HG03439 (cell line): Measurements from ENCODE around the gene FBXL7.

ENCODE experiments used
- ATAC-seq: cut with Tn5 transposase; IDR thresholded peaks from one replicate; pipeline ENCODE4 v1.9.1; 2021; ENCODE audit warnings: mild to moderate bottlenecking, moderate library complexity; ENCODE audit not compliant: unreplicated experiment

Gene FBXL7

GRCh38 chr5:15610216-15610615 lies 110.2 kb downstream of the FBXL7 start:
- ATAC-seq: no peak

DNA sequence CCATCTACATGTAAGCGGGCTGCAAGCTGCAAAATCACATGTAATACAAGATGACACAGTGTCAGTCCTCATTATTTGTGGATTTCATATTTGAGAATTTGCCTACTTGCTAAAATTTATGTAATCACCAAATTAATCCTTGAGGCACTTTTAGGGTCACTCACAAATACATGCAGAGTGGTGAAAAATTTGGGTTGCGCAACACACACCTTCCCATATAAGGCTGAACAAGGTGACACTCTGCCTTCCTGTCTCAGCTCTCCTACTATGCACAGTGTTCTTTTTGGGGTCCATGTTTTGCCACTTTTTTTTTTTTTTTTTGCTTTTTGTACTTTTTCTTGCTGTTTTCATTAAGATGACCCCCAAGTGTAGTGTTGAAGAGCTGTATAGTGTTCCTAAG lies 111.0 kb downstream of the FBXL7 start:
- ATAC-seq: no peak

DNA sequence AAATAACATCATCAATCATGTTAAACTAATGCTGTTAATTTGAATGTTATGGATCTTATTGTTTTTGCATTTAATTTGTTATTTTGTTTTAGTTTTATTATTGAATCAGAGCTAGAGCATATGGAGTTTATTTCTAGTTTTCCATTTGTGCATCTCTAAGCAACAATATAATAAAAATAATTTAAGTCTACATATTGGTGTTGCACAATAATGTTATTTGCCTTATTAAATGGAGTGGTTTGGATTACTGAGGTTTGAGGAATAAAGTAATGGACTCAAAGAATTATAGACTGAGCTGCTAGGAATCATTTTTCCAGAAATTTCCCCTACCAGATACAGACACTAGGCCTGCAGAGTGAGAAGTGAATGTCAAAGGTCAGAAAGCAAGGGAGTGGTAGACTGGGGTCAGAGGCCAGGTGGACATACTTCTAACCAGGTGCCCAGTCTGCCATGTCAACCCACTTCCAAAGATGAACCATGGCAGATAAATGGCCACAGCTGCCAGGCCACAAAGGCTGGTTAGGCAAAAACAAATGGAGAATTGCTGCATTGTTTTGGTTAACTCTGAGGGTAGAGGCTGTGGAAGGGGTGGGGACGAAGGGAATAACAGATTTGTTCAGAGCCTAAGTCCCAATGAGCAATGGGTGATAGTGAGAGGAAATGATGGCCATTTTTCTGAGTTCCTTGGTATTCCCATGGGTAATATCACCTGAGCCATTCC lies 113.1 kb downstream of the FBXL7 start:
- no peak for ATAC-seq

- no peak for ATAC-seq
These were observed 114.7 kb downstream of the FBXL7 start for GRCh38 chr5:15614679-15615078.

DNA sequence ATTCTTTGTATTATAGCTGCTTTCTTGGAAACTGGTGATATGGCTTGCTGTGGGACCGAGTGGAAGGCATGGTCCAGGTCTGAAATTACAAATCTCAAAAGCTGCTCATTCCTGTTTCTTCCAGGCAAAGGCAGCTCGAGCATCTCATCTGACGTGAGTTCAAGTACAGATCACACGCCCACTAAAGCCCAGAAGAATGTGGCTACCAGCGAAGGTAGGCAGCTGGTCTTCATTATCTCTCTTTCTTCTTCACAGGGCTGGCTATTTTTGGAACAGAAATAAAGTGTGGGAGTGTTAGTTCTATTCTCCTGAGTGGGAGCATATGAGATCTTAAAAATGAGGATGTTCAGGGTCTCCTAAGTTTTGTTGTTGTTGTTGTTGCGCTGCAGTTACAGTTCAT lies 115.9 kb downstream of the FBXL7 start:
- ATAC-seq: no peak

GRCh38 chr5:15618938-15619337 lies 119.0 kb downstream of the FBXL7 start:
- ATAC-seq: no peak

- ATAC-seq: no peak
These were observed 120.5 kb downstream of the FBXL7 start for GRCh38 chr5:15620501-15620900.

DNA sequence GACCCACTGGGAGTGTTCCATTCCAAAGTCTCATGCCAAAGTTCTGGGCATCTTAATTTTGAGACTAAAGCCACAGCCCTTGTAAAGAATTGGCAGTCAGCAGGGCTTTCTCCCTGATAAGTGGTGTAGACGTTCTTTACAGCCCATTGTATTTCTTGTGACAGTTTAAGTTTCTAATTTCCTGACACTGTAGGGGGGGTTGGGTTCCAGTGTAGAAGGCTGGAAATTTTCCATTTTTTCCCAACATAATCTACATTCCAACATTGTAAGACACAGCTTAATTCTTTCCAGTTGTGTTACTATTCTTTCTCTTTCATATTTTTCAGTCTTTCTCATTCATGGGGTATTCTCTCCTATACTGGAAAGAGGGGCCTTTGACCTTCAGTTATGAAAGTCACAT lies 121.1 kb downstream of the FBXL7 start:
- ATAC-seq: no peak

DNA sequence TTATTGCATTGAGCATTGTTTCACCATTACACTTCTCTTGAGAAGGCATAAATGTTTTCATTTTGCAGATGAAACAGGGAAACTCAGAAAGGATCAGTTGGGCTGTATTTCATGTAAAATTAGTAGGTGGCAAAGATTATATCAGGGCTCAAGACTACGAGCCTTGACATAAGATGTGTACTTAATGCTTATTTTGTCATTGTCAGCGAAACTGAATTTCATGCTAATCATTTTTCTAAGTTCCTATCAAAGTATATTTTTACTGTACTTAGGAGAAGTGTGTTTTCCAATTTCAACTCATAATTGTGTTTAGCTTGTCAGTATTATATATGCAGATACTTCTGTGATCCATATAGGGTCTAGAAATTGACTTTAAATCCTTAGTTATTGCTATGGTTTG lies 123.8 kb downstream of the FBXL7 start:
- ATAC-seq: no peak

DNA sequence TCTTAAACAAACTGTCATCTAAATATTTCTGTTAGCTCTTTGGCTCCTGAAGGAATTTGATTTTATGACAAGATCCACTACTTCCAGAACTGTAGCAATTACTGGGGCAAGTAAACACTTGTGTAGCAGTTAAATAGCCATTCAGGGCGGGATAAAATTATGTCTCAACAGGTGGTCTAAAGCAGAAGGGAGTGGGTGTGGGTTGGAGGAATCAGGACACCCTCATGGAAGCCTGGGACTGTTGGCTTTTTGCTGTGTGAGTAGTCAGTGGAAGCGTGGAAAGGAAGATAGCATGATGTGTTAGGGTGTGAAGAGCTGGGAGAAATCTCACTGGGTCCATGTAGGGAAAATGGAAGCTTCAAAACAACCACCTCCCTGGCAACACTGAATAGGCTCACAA lies 127.1 kb downstream of the FBXL7 start:
- no peak for ATAC-seq

- no peak for ATAC-seq
These were observed 127.7 kb downstream of the FBXL7 start for GRCh38 chr5:15627647-15628046.

DNA sequence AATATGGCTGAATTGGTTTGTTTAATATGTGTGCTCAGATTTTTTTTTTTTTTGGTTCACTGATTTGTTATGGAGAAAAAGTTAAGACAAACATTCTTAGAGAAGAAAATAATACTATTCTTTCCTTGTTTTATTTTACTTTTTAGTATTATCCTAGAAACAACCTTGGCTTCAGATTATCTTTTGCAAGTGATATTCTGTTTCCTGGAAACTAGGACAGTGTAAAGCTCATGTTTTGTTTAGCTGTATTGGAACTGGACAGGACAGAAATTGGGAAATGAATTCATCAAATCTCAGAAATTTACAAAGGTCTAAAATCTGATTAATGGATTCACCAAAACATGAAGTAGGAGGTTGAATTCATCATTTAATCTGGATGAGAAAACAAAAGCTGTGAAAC lies 130.5 kb downstream of the FBXL7 start:
- no peak for ATAC-seq

GRCh38 chr5:15634591-15635288 lies 134.8 kb downstream of the FBXL7 start:
- ATAC-seq: no peak

GRCh38 chr5:15635289-15635616 lies 135.3 kb downstream of the FBXL7 start:
- no peak for ATAC-seq

DNA sequence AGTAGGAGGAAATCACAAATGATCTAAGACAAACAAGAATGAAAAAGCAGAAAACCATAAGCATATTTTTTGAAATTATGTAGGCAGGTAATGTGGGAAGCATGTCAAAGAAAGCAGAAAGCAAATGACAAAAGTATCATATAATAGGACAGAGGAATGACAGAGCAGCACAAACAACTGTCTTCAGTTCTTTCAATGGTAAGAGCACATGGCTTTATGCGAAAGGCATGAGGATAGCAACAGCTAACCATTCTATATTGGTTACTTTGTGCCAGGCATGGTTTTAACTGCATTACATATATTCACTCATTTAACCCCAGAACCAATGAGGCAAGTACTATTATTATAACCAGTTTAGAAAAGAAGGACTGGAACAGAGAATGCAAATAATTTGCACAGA lies 137.4 kb downstream of the FBXL7 start:
- no peak for ATAC-seq

- no peak for ATAC-seq
These were observed 137.9 kb downstream of the FBXL7 start for GRCh38 chr5:15637886-15638285.

DNA sequence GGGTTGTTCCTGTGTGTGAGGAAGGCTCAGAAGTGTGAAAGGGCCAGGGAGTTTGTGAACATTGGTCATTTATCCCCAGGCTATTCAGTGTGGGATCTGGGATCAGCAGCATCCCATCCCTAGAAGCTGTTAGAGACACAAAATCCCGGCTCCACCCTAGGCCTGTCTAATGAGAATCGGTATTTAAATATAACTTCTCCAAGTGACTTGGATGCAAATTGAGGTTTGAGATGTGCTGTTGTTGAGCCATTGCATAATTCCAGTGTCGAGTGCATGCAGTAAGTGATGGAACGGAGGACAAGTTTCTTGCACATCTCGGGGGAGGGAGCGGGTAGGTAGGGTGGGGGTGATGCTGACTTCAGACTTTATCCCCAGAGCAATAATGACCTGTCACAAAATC lies 138.3 kb downstream of the FBXL7 start:
- no peak for ATAC-seq

GRCh38 chr5:15639288-15639687 lies 139.3 kb downstream of the FBXL7 start:
- ATAC-seq: no peak

GRCh38 chr5:15640116-15640515 lies 140.1 kb downstream of the FBXL7 start:
- no peak for ATAC-seq

GRCh38 chr5:15643731-15644130 lies 143.8 kb downstream of the FBXL7 start:
- no peak for ATAC-seq

DNA sequence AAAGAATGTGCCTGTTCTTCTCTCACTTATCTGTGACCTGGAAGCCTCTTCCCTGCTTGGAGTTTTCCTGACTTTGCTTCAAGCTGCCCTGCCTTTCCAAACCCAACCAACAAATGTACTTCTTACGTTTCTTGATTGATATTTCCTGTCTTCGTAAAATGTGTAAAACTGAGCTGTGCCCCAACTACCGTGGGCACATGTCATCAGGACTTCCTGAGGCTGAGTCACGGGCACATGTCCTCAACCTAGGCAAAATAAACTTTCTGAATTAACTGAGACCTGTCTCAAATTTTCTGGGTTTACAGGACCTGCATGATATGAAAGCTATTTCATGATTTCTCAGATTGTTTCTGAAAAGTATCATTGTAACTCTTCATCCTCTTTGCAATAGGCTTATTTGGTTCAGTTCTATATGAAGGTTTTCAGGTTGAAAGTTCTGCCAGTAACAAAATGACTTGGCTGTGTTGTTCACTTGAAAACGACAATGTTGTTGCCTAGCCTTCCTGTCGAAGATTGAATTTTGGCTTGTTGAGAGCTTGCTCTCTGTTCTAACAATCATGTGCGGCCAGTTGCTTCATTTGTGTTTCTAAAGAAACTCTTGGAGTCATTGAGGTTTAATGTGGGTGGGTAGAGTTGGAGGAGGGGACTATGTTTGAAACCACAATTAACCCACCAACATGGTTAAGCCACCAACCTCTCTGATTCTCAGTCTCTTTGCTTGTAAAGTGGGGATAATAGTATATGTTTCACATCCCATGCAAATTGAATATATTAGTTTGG lies 145.6 kb downstream of the FBXL7 start:
- ATAC-seq: no peak

- ATAC-seq: no peak
These were observed 146.4 kb downstream of the FBXL7 start for GRCh38 chr5:15646371-15646770.
